Mucosa of descending colon (tissue), 3 donors: ENCODE data around the gene HSD17B1. TPM values are rescaled to one million over a fixed set of nuclear protein-coding genes. Genes with fewer than 3 reads are reported as not detected.

Experiments
- ATAC-seq: fragments of 200-7000 bp; cut with Tn5 transposase; one replicate; pipeline ENCODE4 v1.9.1; 2020; ENCODE audit warnings: mild to moderate bottlenecking, moderate library complexity
- DNase-seq, 3 donors: peaks; one replicate each; pipeline ENCODE4 v3.0.0-alpha.2; 2020
- H3K36me3 ChIP-seq: fragments of 200-600 bp; one replicate; pipeline ENCODE4 v1.8.0; 2021; ENCODE audit warnings: low read depth, mild to moderate bottlenecking
- H3K4me1 ChIP-seq: fragments of 200-600 bp; one replicate; pipeline ENCODE4 v1.8.0; 2021; ENCODE audit warnings: low read depth, mild to moderate bottlenecking
- H3K4me3 ChIP-seq: fragments of 200-600 bp; one replicate; pipeline ENCODE4 v1.8.0; 2021; ENCODE audit warnings: mild to moderate bottlenecking
- H3K9me3 ChIP-seq: fragments of 200-600 bp; one replicate; pipeline ENCODE4 v1.8.0; 2021; ENCODE audit warnings: mild to moderate bottlenecking
- intact Hi-C, 2 donors: fragments of 100-400 bp; cut with DNase I in 1 of 2; cut with micrococcal nuclease in 1 of 2; formaldehyde crosslinking; loops; one replicate each; pipeline versions ENCODE4 v1.11.0 to v1.11.1; 2022; cut with DNase I, micrococcal nuclease
- total RNA-seq, 3 donors: library from RNA; stranded (reverse); fragmentation: NEBNext Ultra II Directional in 2 of 3; extraction: Animal tissue kit (Norgen Biotek cat#: 25700) in 2 of 3; gene quantifications; one replicate each; pipeline versions ENCODE4 v1.2.1 to v1.2.4, GENCODE V29; 2021 to 2023
- TF ChIP-seq, protein P1 (sequence below): fragments of 200-600 bp; IDR thresholded peaks from one replicate; pipeline ENCODE4 v1.8.0; 2022; ENCODE audit warnings: antibody characterized with exemption, mild to moderate bottlenecking
- donor health status: DM: no; HTN: no; CAD: no; lungs with moderate emphysema.
- donor health status: DM: no; HTN: no; CAD: no.
- donor health status: DM: no; HTN: yes; CAD: no.

HSD17B1 gene
- total RNA-seq, 3 donors from 2014 or later = 1.5 to 2.5 (median 1.7) TPM

DNA sequence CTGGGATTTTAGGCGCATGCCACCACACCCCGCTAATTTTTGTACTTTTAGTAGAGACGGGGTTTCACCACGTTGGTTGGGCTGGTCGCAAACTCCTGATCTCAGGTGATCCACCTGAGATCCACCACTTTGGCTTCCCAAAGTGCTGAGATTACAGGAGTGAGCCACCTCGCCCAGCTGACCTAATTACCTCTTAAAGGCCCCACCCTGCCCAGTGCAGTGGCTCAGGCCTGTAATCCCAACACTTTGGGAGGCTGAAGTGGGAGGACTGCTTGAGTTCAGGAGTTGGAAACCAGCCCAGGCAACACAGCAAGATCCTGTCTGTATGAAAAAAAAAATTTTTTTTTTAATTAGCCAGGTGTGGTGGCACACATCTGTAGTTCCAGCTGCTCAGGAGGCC lies 6.4 kb downstream of the HSD17B1 start:
- TF ChIP-seq, protein P1, sequence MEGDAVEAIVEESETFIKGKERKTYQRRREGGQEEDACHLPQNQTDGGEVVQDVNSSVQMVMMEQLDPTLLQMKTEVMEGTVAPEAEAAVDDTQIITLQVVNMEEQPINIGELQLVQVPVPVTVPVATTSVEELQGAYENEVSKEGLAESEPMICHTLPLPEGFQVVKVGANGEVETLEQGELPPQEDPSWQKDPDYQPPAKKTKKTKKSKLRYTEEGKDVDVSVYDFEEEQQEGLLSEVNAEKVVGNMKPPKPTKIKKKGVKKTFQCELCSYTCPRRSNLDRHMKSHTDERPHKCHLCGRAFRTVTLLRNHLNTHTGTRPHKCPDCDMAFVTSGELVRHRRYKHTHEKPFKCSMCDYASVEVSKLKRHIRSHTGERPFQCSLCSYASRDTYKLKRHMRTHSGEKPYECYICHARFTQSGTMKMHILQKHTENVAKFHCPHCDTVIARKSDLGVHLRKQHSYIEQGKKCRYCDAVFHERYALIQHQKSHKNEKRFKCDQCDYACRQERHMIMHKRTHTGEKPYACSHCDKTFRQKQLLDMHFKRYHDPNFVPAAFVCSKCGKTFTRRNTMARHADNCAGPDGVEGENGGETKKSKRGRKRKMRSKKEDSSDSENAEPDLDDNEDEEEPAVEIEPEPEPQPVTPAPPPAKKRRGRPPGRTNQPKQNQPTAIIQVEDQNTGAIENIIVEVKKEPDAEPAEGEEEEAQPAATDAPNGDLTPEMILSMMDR = no peak
- no peak for ATAC-seq
- Histone ChIP-seq H3K36me3 (no peaks in the 10 kb centered on the region), H3K9me3 (no peaks in the 10 kb centered on the region), H3K4me3 (no peak overlapping the region), H3K4me1 (peaks cover 37% of the 10 kb centered on the region)
- DNase-seq = peak in 1 of 3 donors; percentile 58
- intact Hi-C loops = no loop called here

DNA sequence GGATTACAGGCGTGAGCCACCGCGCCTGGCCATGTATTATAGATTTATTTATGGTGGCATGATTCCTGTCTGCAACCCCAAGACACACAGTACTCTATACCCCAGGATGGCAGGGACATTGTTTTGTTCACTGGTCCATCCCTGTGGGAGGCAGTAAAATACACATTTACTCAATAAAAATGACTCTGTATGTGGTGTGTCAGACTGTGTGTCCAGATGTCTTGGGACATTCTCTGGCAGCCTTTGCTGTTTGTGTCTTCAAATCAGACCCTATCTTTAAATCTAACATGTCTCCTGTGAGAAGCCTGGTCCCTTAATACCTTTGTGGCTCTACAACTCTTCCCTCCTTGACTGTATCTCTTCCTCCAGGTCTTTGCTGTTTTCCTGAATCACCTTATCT lies 7.5 kb downstream of the HSD17B1 start:
- TF ChIP-seq, protein P1 = no peak
- Histone ChIP-seq H3K36me3 (no peaks in the 10 kb centered on the region), H3K9me3 (no peaks in the 10 kb centered on the region), H3K4me1 (peaks cover 34% of the 10 kb centered on the region), H3K4me3 (no peak overlapping the region)
- ATAC-seq = no peak
- intact Hi-C loops = no loop called here
- DNase-seq = no peak

DNA sequence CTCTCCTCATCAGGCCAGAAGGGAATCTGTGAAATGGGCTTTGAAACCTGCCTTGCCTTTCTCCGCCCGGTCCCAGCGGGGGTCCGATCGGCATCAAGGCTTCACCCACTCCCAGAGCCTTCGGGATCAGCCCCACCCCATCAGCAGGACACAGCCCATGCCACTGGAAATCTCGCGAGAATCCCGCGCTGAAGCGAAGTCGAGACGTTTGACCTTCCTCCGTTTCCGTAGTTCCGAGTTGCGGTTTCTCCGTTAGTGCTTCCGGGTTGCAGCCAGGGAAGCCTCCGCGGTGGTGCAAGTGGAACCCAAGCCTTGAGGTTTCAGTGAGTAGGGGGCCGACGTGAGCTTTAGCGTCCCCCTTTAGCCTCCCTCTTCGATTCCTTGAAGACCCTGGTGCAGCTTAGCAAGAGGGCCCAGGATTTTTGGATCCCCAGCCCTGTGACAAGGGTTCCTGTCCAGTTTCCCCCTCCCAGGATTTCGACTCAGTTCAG lies 9.2 kb downstream of the HSD17B1 start, which contains the start of gene COASY:
Gene COASY (plus strand): TSS at position 252 of the 491 bp plus-strand sequence. CDS start 475 bp downstream, outside the sequence.
- Histone ChIP-seq H3K4me1 (peaks cover 40% of the 10 kb centered on the region), H3K36me3 (no peaks in the 10 kb centered on the region), H3K9me3 (no peaks in the 10 kb centered on the region), H3K4me3 (peak within 1 kb of the TSS; percentile 71)
- intact Hi-C loops = no loop called here
- DNase-seq (peak; percentile 97), ATAC-seq (peak; percentile 85)
- TF ChIP-seq, protein P1 = no peak

DNA sequence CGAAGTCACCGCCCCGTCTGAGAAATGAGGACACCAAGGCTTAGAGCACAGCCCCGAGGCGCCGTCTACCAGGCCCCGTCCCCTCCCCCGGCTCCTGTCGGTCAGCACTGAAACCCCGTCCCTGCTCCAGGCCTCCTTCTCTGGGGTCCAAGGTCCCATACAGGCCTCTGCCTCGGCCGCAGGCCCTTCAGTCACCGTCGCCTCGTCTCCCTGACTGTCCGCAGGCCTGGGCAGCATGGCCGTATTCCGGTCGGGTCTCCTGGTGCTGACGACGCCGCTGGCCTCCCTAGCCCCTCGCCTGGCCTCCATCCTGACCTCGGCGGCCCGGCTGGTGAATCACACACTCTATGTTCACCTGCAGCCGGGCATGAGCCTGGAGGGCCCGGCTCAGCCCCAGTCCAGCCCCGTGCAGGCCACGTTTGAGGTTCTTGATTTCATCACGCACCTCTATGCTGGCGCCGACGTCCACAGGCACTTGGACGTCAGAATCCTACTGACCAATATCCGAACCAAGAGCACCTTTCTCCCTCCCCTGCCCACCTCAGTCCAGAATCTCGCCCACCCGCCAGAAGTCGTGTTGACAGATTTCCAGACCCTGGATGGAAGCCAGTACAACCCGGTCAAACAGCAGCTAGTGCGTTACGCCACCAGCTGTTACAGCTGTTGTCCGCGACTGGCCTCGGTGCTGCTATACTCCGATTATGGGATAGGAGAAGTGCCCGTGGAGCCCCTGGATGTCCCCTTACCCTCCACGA lies 9.8 kb downstream of the HSD17B1 start:
- Histone ChIP-seq H3K36me3 (no peaks in the 10 kb centered on the region), H3K4me3 (peak overlapping the region; percentile 71), H3K9me3 (no peaks in the 10 kb centered on the region), H3K4me1 (peaks cover 40% of the 10 kb centered on the region)
- DNase-seq = no peak
- ATAC-seq = peak; percentile 2
- intact Hi-C loops = no loop called here
- TF ChIP-seq, protein P1 = no peak

DNA sequence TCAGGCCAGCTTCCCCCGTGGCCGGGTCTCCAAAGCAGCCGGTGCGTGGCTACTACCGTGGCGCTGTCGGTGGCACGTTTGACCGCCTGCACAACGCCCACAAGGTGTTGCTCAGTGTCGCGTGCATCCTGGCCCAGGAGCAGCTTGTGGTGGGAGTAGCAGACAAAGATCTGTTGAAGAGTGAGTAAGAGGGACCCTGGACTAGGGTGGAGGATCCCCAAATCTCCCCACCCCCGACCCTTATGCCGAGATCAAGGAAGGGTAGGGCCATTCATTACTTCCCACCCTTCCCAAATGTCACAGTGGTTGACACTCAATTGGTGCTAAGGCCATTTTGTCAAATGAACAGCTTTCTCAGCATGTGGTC lies 10.4 kb downstream of the HSD17B1 start:
- peak overlapping the region; percentile 71 for H3K4me3 ChIP-seq
- TF ChIP-seq, protein P1 = no peak
- intact Hi-C loops = no loop called here
- DNase-seq (peak in 1 of 3 donors; percentile 54), ATAC-seq (no peak)
- H3K9me3 ChIP-seq = no peaks in the 10 kb centered on the region
- H3K36me3 ChIP-seq = no peaks in the 10 kb centered on the region
- peaks cover 45% of the 10 kb centered on the region for H3K4me1 ChIP-seq
